Activated CD8-positive, alpha-beta memory T cell treated with anti-CD3 and anti-CD28 coated beads, Interleukin-2, amount 50 U/mL, for 48 hours (primary cell): ENCODE results near the gene TTC9.

Experiments
- DNase-seq: peaks from one replicate; pipeline ENCODE4 v3.0.0-alpha.2; 2020

The TTC9 gene

GRCh38 chr14:70718383-70719118, 76.8 kb downstream of the TTC9 start:
- DNase-seq = no peak

- no peak for DNase-seq
Measured at GRCh38 chr14:70721542-70721941, 79.8 kb downstream of the TTC9 start.

GRCh38 chr14:70722418-70722817, 80.7 kb downstream of the TTC9 start:
- no peak for DNase-seq

- DNase-seq = no peak
Measured at GRCh38 chr14:70723276-70723675, 81.6 kb downstream of the TTC9 start.

- DNase-seq = no peak
Measured at GRCh38 chr14:70724110-70724509, 82.4 kb downstream of the TTC9 start.

GRCh38 chr14:70724944-70725343, 83.2 kb downstream of the TTC9 start:
- DNase-seq = no peak
